IMR-90 (cell line): ENCODE data around the gene KRT79. TPM values are rescaled to one million over a fixed set of nuclear protein-coding genes. Genes with fewer than 3 reads are reported as not detected.

Experiments used
- ATAC-seq: fragments of 200-7000 bp; cut with Tn5 transposase; 2 replicates; pipeline ENCODE4 v1.9.1; 2020; ENCODE audit warnings: low read depth, mild to moderate bottlenecking, moderate library complexity
- BruUV-seq: library from RNA; stranded (reverse); fragments of 400-500 nt; replicated peaks from 2 replicates; lab custom pipeline; 2021; lab: Mats Ljungman, UMichigan
- CTCF ChIA-PET: fragments of 300-600 bp; formaldehyde crosslinking; extraction: SDS; loops from one replicate; lab custom pipeline; 2021; ENCODE audit warnings: antibody characterized with exemption; lab: Yijun Ruan, JAX
- POLR2A ChIA-PET: fragments of 300-600 bp; sonication (Branson Sonifier 250); formaldehyde crosslinking; loops from one replicate; lab custom pipeline; 2022; ENCODE audit warnings: antibody characterized with exemption; ENCODE audit not compliant: unreplicated experiment; lab: Charles Lee
- DNase-seq: peaks from one replicate; pipeline ENCODE4 v3.0.0; 2013
- H2AFZ ChIP-seq: replicated peaks from 2 replicates; pipeline ENCODE3; 2013; ENCODE audit warnings: low read length, mild to moderate bottlenecking; ENCODE audit not compliant: poor library complexity
- H2AK5ac ChIP-seq: 2 replicates; pipeline ENCODE4 v1.6.1; 2013; ENCODE audit warnings: low read depth, low read length, inconsistent platforms
- H2AK9ac ChIP-seq: replicated peaks from 2 replicates; pipeline ENCODE3; 2013; ENCODE audit warnings: mild to moderate bottlenecking, low read depth, low read length, moderate library complexity; ENCODE audit not compliant: poor library complexity
- H2BK120ac ChIP-seq: 2 replicates; pipeline ENCODE4 v1.6.1; 2013; ENCODE audit warnings: low read depth, low read length, inconsistent platforms
- H2BK15ac ChIP-seq: 3 replicates; pipeline ENCODE4 v1.6.1; 2013; ENCODE audit warnings: low read depth, low read length, inconsistent platforms
- H2BK20ac ChIP-seq: 2 replicates; pipeline ENCODE4 v1.6.1; 2013; ENCODE audit warnings: low read depth, mild to moderate bottlenecking, inconsistent platforms, low read length, moderate library complexity
- H2BK5ac ChIP-seq: 2 replicates; pipeline ENCODE4 v1.6.1; 2013; ENCODE audit warnings: mild to moderate bottlenecking, low read depth, low read length, inconsistent platforms; ENCODE audit not compliant: poor library complexity, severe bottlenecking
- H3K14ac ChIP-seq: replicated peaks from 2 replicates; pipeline ENCODE4 v1.6.1; 2013; ENCODE audit warnings: low read depth, low read length, inconsistent platforms
- H3K18ac ChIP-seq: 2 replicates; pipeline ENCODE4 v1.6.1; 2013; ENCODE audit warnings: low read depth, low read length, control low read depth
- H3K23ac ChIP-seq: 2 replicates; pipeline ENCODE4 v1.6.1; 2013; ENCODE audit warnings: low read depth, low read length, inconsistent platforms
- H3K27ac ChIP-seq: 2 replicates; pipeline ENCODE4 v1.5.1; 2013; ENCODE audit warnings: mild to moderate bottlenecking, control low read depth, low read length; ENCODE audit not compliant: insufficient read depth
- H3K27me3 ChIP-seq: 2 replicates; pipeline ENCODE4 v1.6.1; 2013; ENCODE audit warnings: low read length; ENCODE audit not compliant: control insufficient read depth, insufficient read depth
- H3K36me3 ChIP-seq: 2 replicates; pipeline ENCODE4 v1.6.1; 2013; ENCODE audit warnings: low read length, mixed read lengths; ENCODE audit not compliant: control insufficient read depth, insufficient read depth
- H3K4ac ChIP-seq: 2 replicates; pipeline ENCODE4 v1.6.1; 2013; ENCODE audit warnings: low read depth, low read length, inconsistent platforms
- H3K4me1 ChIP-seq: 2 replicates; pipeline ENCODE4 v1.6.1; 2013; ENCODE audit warnings: low read length, mixed read lengths; ENCODE audit not compliant: control insufficient read depth, insufficient read depth
- H3K4me2 ChIP-seq: 2 replicates; pipeline ENCODE4 v1.6.1; 2013; ENCODE audit warnings: low read depth, mild to moderate bottlenecking, control low read depth, low read length, moderate library complexity
- H3K4me3 ChIP-seq: 2 replicates; pipeline ENCODE4 v1.5.1; 2013; ENCODE audit warnings: low read depth, mild to moderate bottlenecking, control low read depth, low read length, moderate library complexity; ENCODE audit not compliant: insufficient read depth
- H3K56ac ChIP-seq: 2 replicates; pipeline ENCODE4 v1.6.1; 2013; ENCODE audit warnings: low read length, inconsistent platforms; ENCODE audit not compliant: insufficient read depth; ENCODE audit errors: extremely low read depth
- H3K79me1 ChIP-seq, 2 experiments: 2 replicates each; pipeline ENCODE4 v1.6.1; 2013; ENCODE audit warnings: low read length in 2 of 2, inconsistent platforms in 1 of 2, low read depth in 1 of 2
- H3K9ac ChIP-seq: 2 replicates; pipeline ENCODE4 v1.6.1; 2013; ENCODE audit warnings: low read depth, low read length, control low read depth
- H3K9me1 ChIP-seq: 2 replicates; pipeline ENCODE4 v1.6.1; 2013; ENCODE audit warnings: low read length, inconsistent platforms; ENCODE audit not compliant: insufficient read depth
- H3K9me3 ChIP-seq: 2 replicates; pipeline ENCODE4 v1.6.1; 2013; ENCODE audit warnings: low read length; ENCODE audit not compliant: control insufficient read depth, insufficient read depth
- H4K20me1 ChIP-seq: 2 replicates; pipeline ENCODE4 v1.6.1; 2013; ENCODE audit warnings: low read length, inconsistent platforms; ENCODE audit not compliant: insufficient read depth
- H4K5ac ChIP-seq: 2 replicates; pipeline ENCODE4 v1.6.1; 2013; ENCODE audit warnings: mild to moderate bottlenecking, low read depth, low read length, control low read depth
- H4K8ac ChIP-seq, 2 experiments: 2 replicates each; pipeline ENCODE4 v1.6.1; 2013; ENCODE audit warnings: low read depth in 2 of 2, low read length in 2 of 2, control low read depth in 1 of 2, inconsistent platforms in 1 of 2
- H4K91ac ChIP-seq: 2 replicates; pipeline ENCODE4 v1.6.1; 2013; ENCODE audit warnings: low read depth, low read length, inconsistent platforms; ENCODE audit not compliant: insufficient read depth
- POLR2A ChIP-seq: IDR thresholded peaks from 2 replicates; pipeline ENCODE4 v1.6.1; 2012; ENCODE audit warnings: mild to moderate bottlenecking, low read depth, low read length
- RAD21 ChIP-seq: IDR thresholded peaks from 2 replicates; pipeline ENCODE4 v1.6.1; 2012; ENCODE audit warnings: low read length, improper control_type of control experiment
- WGBS, 2 experiments: methylation state at CpG; one replicate each; pipeline versions ENCODE4 v1.1.5 to v1.1.7; 2013; ENCODE audit warnings: missing lambda C conversion rate in 2 of 2; ENCODE audit not compliant: insufficient read length in 1 of 2; ENCODE audit errors: extremely low coverage in 2 of 2; 5-methylcytosine and 5-hydroxymethylcytosine counted together
- dilution Hi-C: fragments of 300-500 bp; cut with HindIII; formaldehyde crosslinking; loops from one replicate; pipeline ENCODE4 v1.14.3; 2018; ENCODE audit warnings: low sequenced_read_pairs; ENCODE audit not compliant: unreplicated experiment
- in situ Hi-C: fragments of 300-500 bp; cut with MboI; formaldehyde crosslinking; loops from 3 replicates; pipeline ENCODE4 v1.14.3; 2019; ENCODE audit warnings: low sequenced_read_pairs, inconsistent platforms, mixed read lengths
- intact Hi-C: fragments of 100-400 bp; cut with micrococcal nuclease; formaldehyde crosslinking; loops from 2 replicates; pipeline ENCODE4 v1.10.0; 2022
- polyA plus RNA-seq, 3 experiments: library from polyadenylated mRNA; depleted of rRNA; stranded (reverse); fragments of >200 nt; gene quantifications; 2 replicates each; pipeline ENCODE4 v1.2.3, GENCODE V29; 2012; ENCODE audit warnings: low replicate concordance in 1 of 3
- total RNA-seq: library from RNA; depleted of rRNA; stranded (reverse); fragments of >200 nt; gene quantifications from 2 replicates; pipeline ENCODE4 v1.2.3, GENCODE V29; 2012

KRT79 gene
- total and polyA plus RNA-seq, 2 of the 4 experiments (the other 2 are of a cell fraction): under 0.01 to 0.24 TPM

GRCh38 chr12:52798671-52799504, 35.2 kb downstream of the KRT79 start:
- no TSS peak for BruUV-seq
- no peak overlapping the region for H2BK120ac ChIP-seq
- H3K36me3 ChIP-seq: no peaks in the 10 kb centered on the region
- H3K56ac ChIP-seq: no peak overlapping the region
- no peaks in the 10 kb centered on the region for H3K79me1 ChIP-seq
- intact Hi-C loops: no loop called here
- no peak overlapping the region for H3K23ac ChIP-seq
- H3K27me3 ChIP-seq: peaks cover 3% of the 10 kb centered on the region
- H2BK15ac ChIP-seq: no peak overlapping the region
- no peaks in the 10 kb centered on the region for H3K4me1 ChIP-seq
- peak; percentile 9 for DNase-seq
- H3K9me3 ChIP-seq: no peaks in the 10 kb centered on the region
- in situ Hi-C loops: no loop called here
- H4K8ac ChIP-seq: no peak overlapping the region
- no peak overlapping the region for H3K9ac ChIP-seq
- H3K27ac ChIP-seq: no peak overlapping the region
- CTCF ChIA-PET: no interaction called here
- H3K14ac ChIP-seq: no peak overlapping the region
- no peak overlapping the region; the same call in 1 of the 2 replicates for H2BK20ac ChIP-seq
- H2AK5ac ChIP-seq: no peak overlapping the region
- H3K4me2 ChIP-seq: no peak overlapping the region
- H3K9me1 ChIP-seq: peaks cover 3% of the 10 kb centered on the region; the same call in 1 of the 2 replicates
- WGBS, 2 experiments: 80% methylated on average over 1 of the region's 7 CpGs; no CpG with 5 or more reads in 1 of the 2 experiments
- TF ChIP-seq RAD21 (no peak), POLR2A (no peak)
- H2AFZ ChIP-seq: no peak overlapping the region
- dilution Hi-C loops: no loop called here
- H3K4me3 ChIP-seq: no peak overlapping the region
- H2BK5ac ChIP-seq: no peak overlapping the region
- H2AK9ac ChIP-seq: no peak overlapping the region
- H4K5ac ChIP-seq: no peak overlapping the region
- no peak for ATAC-seq
- no peak overlapping the region for H4K91ac ChIP-seq
- no peak overlapping the region for H3K4ac ChIP-seq
- no peak overlapping the region for H3K18ac ChIP-seq
- POLR2A ChIA-PET: no interaction called here
- H4K20me1 ChIP-seq: no peaks in the 10 kb centered on the region; the same call in 1 of the 2 replicates
